ENCODE results near the gene MUSK. TPM values are rescaled to one million over a fixed set of nuclear protein-coding genes. Genes with fewer than 3 reads are reported as not detected.
"Not testable (repeated sequence)": the region's sequence is repeated elsewhere in the genome, so short reads cannot be mapped to it uniquely, and the experiment has no call there.

Gene MUSK
- total and polyA plus RNA-seq, 2 experiments from 2014 or later, result not detected

DNA sequence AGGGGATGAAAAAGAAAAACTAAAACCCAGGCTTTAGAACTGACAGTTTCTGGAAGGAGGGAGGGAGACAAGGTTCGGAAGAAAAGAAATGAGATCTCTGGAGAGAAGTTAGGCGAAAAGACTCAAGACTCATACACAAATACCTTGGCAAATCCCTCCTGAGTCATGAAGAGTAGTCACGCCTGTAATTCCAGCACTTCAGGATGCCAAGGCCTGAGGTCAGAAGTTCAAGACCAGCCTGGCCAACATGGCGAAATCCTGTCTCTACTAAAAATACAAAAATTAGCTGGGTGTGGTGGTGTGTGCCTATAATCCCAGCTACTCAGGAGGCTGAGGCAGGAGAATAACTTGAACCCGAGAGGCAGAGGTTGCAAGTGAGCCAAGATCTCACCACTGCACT is 27.3 kb downstream of the MUSK start:
- H3K27ac Mint-ChIP-seq; H3K27ac ChIP-seq (ENCODE audit: low read depth); H3K36me3 Mint-ChIP-seq (ENCODE audit: low read depth); H3K79me2 ChIP-seq (replicated peaks; ENCODE audit: insufficient read depth); H3K4me2 ChIP-seq; H3K9me2 ChIP-seq (ENCODE audit: insufficient read depth); H3F3A ChIP-seq (replicated peaks; ENCODE audit: low read depth); H3K9me3 Mint-ChIP-seq; H4K20me1 ChIP-seq (replicated peaks; ENCODE audit: insufficient read depth); H3K4me3 ChIP-seq; H3K27me3 Mint-ChIP-seq (ENCODE audit: insufficient read depth, low read depth, poor library complexity); H3K27me3 ChIP-seq (ENCODE audit: insufficient read depth); H3K4me1 ChIP-seq (ENCODE audit: insufficient read depth); H3K4me3 Mint-ChIP-seq; DNase-seq (ENCODE audit: low spot score); ATAC-seq; H3K36me3 ChIP-seq (ENCODE audit: insufficient read depth); H2AFZ ChIP-seq; H3K4me1 Mint-ChIP-seq: not testable (repeated sequence)

DNA sequence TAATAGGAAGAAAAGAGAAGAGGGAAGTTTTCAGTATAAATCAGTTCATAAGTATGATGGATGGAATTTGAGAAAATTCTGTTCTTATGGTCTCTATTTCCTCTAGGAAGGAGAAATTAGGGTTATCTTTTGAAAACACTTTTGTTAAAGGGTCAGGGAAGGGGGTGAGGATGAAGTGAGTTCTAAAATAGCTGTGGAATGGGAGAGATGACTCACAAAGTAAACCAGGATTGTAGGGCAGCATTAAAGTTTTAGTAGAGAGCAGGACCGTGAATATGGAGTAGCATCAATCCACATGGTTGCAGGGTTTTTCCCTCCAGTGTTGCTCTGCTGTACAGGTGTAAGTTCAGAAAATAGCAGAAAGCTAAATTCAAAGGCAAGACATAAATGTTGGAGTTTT is 32.4 kb downstream of the MUSK start:
- TF ChIP-seq EZH2phosphoT487 (IDR thresholded peaks at IDR 0.05; ENCODE audit: unreplicated experiment), result no peak
- TF ChIP-seq, protein P1, sequence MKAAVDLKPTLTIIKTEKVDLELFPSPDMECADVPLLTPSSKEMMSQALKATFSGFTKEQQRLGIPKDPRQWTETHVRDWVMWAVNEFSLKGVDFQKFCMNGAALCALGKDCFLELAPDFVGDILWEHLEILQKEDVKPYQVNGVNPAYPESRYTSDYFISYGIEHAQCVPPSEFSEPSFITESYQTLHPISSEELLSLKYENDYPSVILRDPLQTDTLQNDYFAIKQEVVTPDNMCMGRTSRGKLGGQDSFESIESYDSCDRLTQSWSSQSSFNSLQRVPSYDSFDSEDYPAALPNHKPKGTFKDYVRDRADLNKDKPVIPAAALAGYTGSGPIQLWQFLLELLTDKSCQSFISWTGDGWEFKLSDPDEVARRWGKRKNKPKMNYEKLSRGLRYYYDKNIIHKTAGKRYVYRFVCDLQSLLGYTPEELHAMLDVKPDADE (IDR thresholded peaks at IDR 0.05), result no peak
- Histone ChIP-seq H2AFZ (peak overlapping the region; percentile 33; the same call in 1 of the 2 replicates), H3K27ac (ENCODE audit: low read depth) (no peak overlapping the region), H3K4me3 (no peak overlapping the region), H3K4me2 (no peak overlapping the region), H3F3A (replicated peaks; ENCODE audit: low read depth) (no peaks in the 10 kb centered on the region), H3K9me2 (ENCODE audit: insufficient read depth) (no peaks in the 10 kb centered on the region), H3K36me3 (ENCODE audit: insufficient read depth) (no peaks in the 10 kb centered on the region), H3K27me3 (ENCODE audit: insufficient read depth) (no peaks in the 10 kb centered on the region), H4K20me1 (replicated peaks; ENCODE audit: insufficient read depth) (no peaks in the 10 kb centered on the region), H3K79me2 (replicated peaks; ENCODE audit: insufficient read depth) (no peaks in the 10 kb centered on the region), H3K4me1 (ENCODE audit: insufficient read depth) (no peaks in the 10 kb centered on the region)
- Mint-ChIP-seq H3K9me3 (no peaks in the 10 kb centered on the region), H3K27me3 (ENCODE audit: insufficient read depth, low read depth, poor library complexity) (peaks cover 2% of the 10 kb centered on the region), H3K4me3 (no peak overlapping the region), H3K4me1 (no peaks in the 10 kb centered on the region), H3K36me3 (ENCODE audit: low read depth) (no peaks in the 10 kb centered on the region), H3K27ac (no peak overlapping the region)
- DNase-seq (ENCODE audit: low spot score) (no peak), ATAC-seq (no peak)

DNA sequence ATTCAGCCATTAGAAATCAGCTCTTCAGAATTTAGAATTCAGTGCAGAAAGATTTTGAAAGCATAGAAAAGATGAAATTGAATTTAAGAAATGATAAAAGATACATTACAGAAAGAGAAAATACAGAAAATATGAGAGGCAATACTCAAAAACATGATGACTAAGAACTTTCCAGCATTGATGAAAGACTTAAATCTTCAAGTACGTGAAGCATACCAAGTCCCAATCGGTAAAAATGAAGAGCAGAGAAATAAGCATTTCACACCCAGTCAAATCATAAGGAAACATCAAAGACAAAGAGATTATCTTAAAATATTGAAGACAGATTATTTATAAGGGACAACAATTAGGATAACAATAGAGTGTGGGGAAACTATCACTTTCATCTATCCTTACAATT is 35.1 kb downstream of the MUSK start:
- H3K36me3 Mint-ChIP-seq (ENCODE audit: low read depth), result no peaks in the 10 kb centered on the region
- H3K9me3 Mint-ChIP-seq, result no peaks in the 10 kb centered on the region
- no peak overlapping the region for H3K4me3 Mint-ChIP-seq
- Histone ChIP-seq H2AFZ (no peak overlapping the region), H3F3A (replicated peaks; ENCODE audit: low read depth) (no peaks in the 10 kb centered on the region), H3K36me3 (ENCODE audit: insufficient read depth) (no peaks in the 10 kb centered on the region), H3K4me2 (no peak overlapping the region), H3K27me3 (ENCODE audit: insufficient read depth) (no peaks in the 10 kb centered on the region), H3K4me1 (ENCODE audit: insufficient read depth) (no peaks in the 10 kb centered on the region), H3K79me2 (replicated peaks; ENCODE audit: insufficient read depth) (no peaks in the 10 kb centered on the region), H3K27ac (ENCODE audit: low read depth) (no peak overlapping the region), H4K20me1 (replicated peaks; ENCODE audit: insufficient read depth) (no peaks in the 10 kb centered on the region), H3K4me3 (no peak overlapping the region), H3K9me2 (ENCODE audit: insufficient read depth) (no peaks in the 10 kb centered on the region)
- ATAC-seq (no peak), DNase-seq (ENCODE audit: low spot score) (no peak)
- H3K27me3 Mint-ChIP-seq (ENCODE audit: insufficient read depth, low read depth, poor library complexity), result peaks cover 2% of the 10 kb centered on the region
- H3K27ac Mint-ChIP-seq, result no peak overlapping the region
- H3K4me1 Mint-ChIP-seq, result no peaks in the 10 kb centered on the region
- TF ChIP-seq CREB1 (CRISPR knock-in tag; IDR thresholded peaks at IDR 0.05; ENCODE audit: low read depth) (no peak), JUNB (IDR thresholded peaks at IDR 0.05; ENCODE audit: unreplicated experiment) (no peak), STAT1 (IDR thresholded peaks at IDR 0.05; ENCODE audit: unreplicated experiment) (no peak), CTCF (conservative IDR thresholded peaks at IDR 0.05; ENCODE audit: low read depth in 2 of 2) (no peak), NANOG (IDR thresholded peaks at IDR 0.05; ENCODE audit: borderline replicate concordance) (no peak), POLR2AphosphoS5 (IDR thresholded peaks at IDR 0.05; ENCODE audit: low read depth) (no peak), EZH2phosphoT487 (IDR thresholded peaks at IDR 0.05; ENCODE audit: unreplicated experiment) (no peak), ZNF331 (CRISPR knock-in tag; IDR thresholded peaks at IDR 0.05; ENCODE audit: low read depth) (no peak), EZH2 (IDR thresholded peaks at IDR 0.05; ENCODE audit: low read depth, unreplicated experiment) (no peak)

Data from GM23338 (cell line).